HepG2 (cell line): ENCODE data around the gene OSBPL8. TPM values are rescaled to one million over a fixed set of nuclear protein-coding genes. Genes with fewer than 3 reads are reported as not detected.

ENCODE experiments used
- BRCA1 ChIP-seq: sonication (generic); formaldehyde crosslinking; IDR thresholded peaks from 2 replicates; pipeline ENCODE4 v1.4.0; 2020; ENCODE audit warnings: missing genetic modification reagents
- EED ChIP-seq: sonication (generic); formaldehyde crosslinking; IDR thresholded peaks from 2 replicates; pipeline ENCODE4 v1.5.0; 2020; ENCODE audit warnings: mild to moderate bottlenecking, missing genetic modification reagents
- FOXA3 ChIP-seq: IDR thresholded peaks from 2 replicates; pipeline ENCODE4 v1.6.1; 2016; ENCODE audit warnings: missing genetic modification reagents, missing compliant biosample characterization
- FOXP1 ChIP-seq, 2 experiments: fragments of 450-650 bp in 1 of 2; IDR thresholded peaks; 2 replicates each; pipeline ENCODE4 v1.6.1; 2017 to 2018; ENCODE audit warnings: antibody characterized with exemption in 1 of 2
- KLF16 ChIP-seq, 2 experiments: sonication (generic) in 1 of 2; formaldehyde crosslinking in 1 of 2; IDR thresholded peaks; 2 replicates each; pipeline versions ENCODE4 v1.6.1 to v1.8.0; 2016 to 2023; ENCODE audit warnings: missing genetic modification reagents in 2 of 2, missing compliant biosample characterization in 1 of 2
- NCOR1 ChIP-seq: fragments of 200-600 bp; sonication (generic); IDR thresholded peaks from 2 replicates; pipeline ENCODE4 v1.7.0; 2017; ENCODE audit warnings: antibody characterized with exemption, low read length, borderline replicate concordance
- PRDM15 ChIP-seq: sonication (generic); formaldehyde crosslinking; IDR thresholded peaks from 2 replicates; pipeline ENCODE4 v1.4.0; 2020; ENCODE audit warnings: missing genetic modification reagents
- RBM22 ChIP-seq: fragments of 200-400 bp; formaldehyde crosslinking; optimal IDR thresholded peaks from 2 replicates; pipeline ENCODE3; 2017; ENCODE audit warnings: mild to moderate bottlenecking, low read length, moderate library complexity
- SAFB2 ChIP-seq: sonication (generic); formaldehyde crosslinking; IDR thresholded peaks from 2 replicates; pipeline ENCODE4 v1.5.1; 2020; ENCODE audit warnings: missing genetic modification reagents, low read depth, mild to moderate bottlenecking, borderline replicate concordance
- SIX1 ChIP-seq: sonication (generic); formaldehyde crosslinking; IDR thresholded peaks from 2 replicates; pipeline ENCODE4 v1.4.0; 2020; ENCODE audit warnings: missing genetic modification reagents, borderline replicate concordance
- SOX13 ChIP-seq, 3 experiments: fragments of 450-650 bp in 1 of 3; sonication (generic) in 1 of 3; formaldehyde crosslinking in 1 of 3; IDR thresholded peaks in 2 of 3; conservative IDR thresholded peaks in 1 of 3; 2 replicates each; pipeline versions ENCODE4 v1.5.0 to v1.6.1; 2016 to 2020; ENCODE audit warnings: antibody characterized with exemption in 1 of 3, mild to moderate bottlenecking in 1 of 3, missing compliant biosample characterization in 1 of 3, missing genetic modification reagents in 1 of 3, moderate library complexity in 1 of 3
- SSRP1 ChIP-seq: IDR thresholded peaks from 2 replicates; pipeline ENCODE4 v1.6.1; 2016; ENCODE audit warnings: control low read depth
- TARDBP ChIP-seq: sonication (generic); formaldehyde crosslinking; IDR thresholded peaks from 2 replicates; pipeline ENCODE4 v1.8.0; 2022; ENCODE audit warnings: mild to moderate bottlenecking, missing genetic modification reagents
- YEATS4 ChIP-seq: sonication (generic); formaldehyde crosslinking; IDR thresholded peaks from 2 replicates; pipeline ENCODE4 v1.4.0; 2020; ENCODE audit warnings: missing genetic modification reagents, borderline replicate concordance
- ZBTB7B ChIP-seq: sonication (generic); formaldehyde crosslinking; IDR thresholded peaks from 2 replicates; pipeline ENCODE4 v1.4.0; 2020; ENCODE audit warnings: missing genetic modification reagents
- ZFAT ChIP-seq: sonication (generic); formaldehyde crosslinking; conservative IDR thresholded peaks from 2 replicates; pipeline ENCODE4 v1.8.1; 2023; ENCODE audit warnings: missing genetic modification reagents, inconsistent platforms
- ZFX ChIP-seq: sonication (generic); formaldehyde crosslinking; IDR thresholded peaks from 2 replicates; pipeline ENCODE4 v1.4.0; 2020; ENCODE audit warnings: mild to moderate bottlenecking, low read depth, missing genetic modification reagents, moderate library complexity
- ZNF143 ChIP-seq: sonication (generic); formaldehyde crosslinking; IDR thresholded peaks from 2 replicates; pipeline ENCODE4 v1.4.0; 2020; ENCODE audit warnings: missing genetic modification reagents
- ZNF24 ChIP-seq: fragments of 450-650 bp; IDR thresholded peaks from 2 replicates; pipeline ENCODE4 v1.6.1; 2017; ENCODE audit warnings: antibody characterized with exemption, mild to moderate bottlenecking
- ZNF670 ChIP-seq: sonication (generic); formaldehyde crosslinking; IDR thresholded peaks from 2 replicates; pipeline ENCODE4 v1.8.0; 2022; ENCODE audit warnings: mild to moderate bottlenecking, missing genetic modification reagents, borderline replicate concordance
- ZNF678 ChIP-seq: sonication (generic); formaldehyde crosslinking; IDR thresholded peaks from 2 replicates; pipeline ENCODE4 v1.4.0; 2020; ENCODE audit warnings: mild to moderate bottlenecking, missing genetic modification reagents
- ZNF75D ChIP-seq: sonication (generic); formaldehyde crosslinking; IDR thresholded peaks from 2 replicates; pipeline ENCODE4 v1.8.1; 2023; ENCODE audit warnings: missing genetic modification reagents, mild to moderate bottlenecking, borderline replicate concordance
- polyA plus RNA-seq, 8 experiments: library from polyadenylated mRNA; depleted of rRNA in 3 of 8; stranded (reverse) in 7 of 8; unstranded in 1 of 8; fragments of >200 nt; fragmentation: Illumina TruSeq in 4 of 8; extraction: Trizol in 4 of 8; gene quantifications; 2 replicates each; pipeline versions ENCODE4 v1.2.1 to v1.2.3, GENCODE V29; 2011 to 2016; ENCODE audit warnings: low read depth in 4 of 8, missing spikeins in 1 of 8, mixed read lengths in 1 of 8; ENCODE audit not compliant: insufficient read depth in 1 of 8
- total RNA-seq, 5 experiments: library from RNA; depleted of rRNA; stranded (reverse); fragments of >200 nt; fragmentation: Illumina TruSeq; extraction: Trizol; gene quantifications; 2 replicates each; pipeline ENCODE4 v1.2.3, GENCODE V29; 2016; ENCODE audit warnings: low read depth in 1 of 5
- TF ChIP-seq, protein P1 (sequence below): sonication (generic); formaldehyde crosslinking; IDR thresholded peaks from 2 replicates; pipeline ENCODE4 v1.9.0; 2021; ENCODE audit warnings: missing genetic modification reagents, mild to moderate bottlenecking, borderline replicate concordance

OSBPL8 gene
- total and polyA plus RNA-seq, 2 of the 13 experiments (the other 11 are each of a cell fraction or from before 2014, with no cell fraction given), result 11.0 to 33.9 TPM

DNA sequence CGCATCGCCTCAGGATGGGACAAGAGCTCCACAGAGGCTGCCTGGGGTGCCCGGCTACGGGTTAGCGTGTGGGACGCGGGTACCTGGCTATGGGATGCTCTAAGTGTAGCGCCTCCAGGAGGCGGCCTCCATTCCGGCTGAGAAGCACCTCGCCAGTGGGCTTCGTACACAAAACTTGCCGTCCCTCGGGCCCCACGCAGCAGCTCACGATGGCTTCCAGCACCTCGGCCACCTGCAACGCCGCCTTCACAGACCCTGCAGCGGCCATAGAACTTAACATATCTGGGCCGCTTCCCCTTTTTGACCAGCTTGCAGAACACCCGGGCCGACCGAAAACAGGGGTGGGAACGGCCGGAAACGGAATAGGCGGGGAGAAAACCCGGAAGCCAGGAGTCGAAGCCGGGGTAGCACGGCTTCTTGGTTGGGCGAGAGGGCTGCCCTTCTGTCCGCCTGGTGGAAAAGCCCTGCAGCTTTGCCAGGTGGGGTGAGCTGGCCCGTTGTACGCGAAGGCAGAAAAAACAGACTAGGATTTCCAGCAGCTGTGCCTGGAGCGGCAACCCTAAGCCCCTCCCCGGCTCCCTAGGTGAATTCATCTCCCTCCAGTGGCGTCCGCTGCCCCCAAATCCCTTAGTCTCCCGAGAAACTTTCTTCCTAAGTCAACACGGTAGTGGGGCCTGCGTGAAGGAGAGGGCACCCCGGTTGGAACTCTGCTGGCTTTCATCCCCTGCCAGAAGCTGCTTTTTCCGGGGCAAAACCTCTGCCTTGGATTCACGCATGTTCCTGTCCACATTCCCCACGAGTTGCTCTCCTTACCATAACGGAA lies 211.3 kb downstream of the OSBPL8 start, which contains the start of gene BBS10 (continued):
- TF ChIP-seq, protein P1, sequence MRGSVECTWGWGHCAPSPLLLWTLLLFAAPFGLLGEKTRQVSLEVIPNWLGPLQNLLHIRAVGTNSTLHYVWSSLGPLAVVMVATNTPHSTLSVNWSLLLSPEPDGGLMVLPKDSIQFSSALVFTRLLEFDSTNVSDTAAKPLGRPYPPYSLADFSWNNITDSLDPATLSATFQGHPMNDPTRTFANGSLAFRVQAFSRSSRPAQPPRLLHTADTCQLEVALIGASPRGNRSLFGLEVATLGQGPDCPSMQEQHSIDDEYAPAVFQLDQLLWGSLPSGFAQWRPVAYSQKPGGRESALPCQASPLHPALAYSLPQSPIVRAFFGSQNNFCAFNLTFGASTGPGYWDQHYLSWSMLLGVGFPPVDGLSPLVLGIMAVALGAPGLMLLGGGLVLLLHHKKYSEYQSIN, result no peak
- TF ChIP-seq ZNF143 (CRISPR knock-in tag), result peak; percentile 53; the same call in 1 of the 2 replicates
- TF ChIP-seq TARDBP (CRISPR knock-in tag), result no peak; the same call in 1 of the 2 replicates
- TF ChIP-seq SIX1 (CRISPR knock-in tag), result no peak
- TF ChIP-seq BRCA1 (CRISPR knock-in tag), result peak; percentile 51; the same call in 1 of the 2 replicates
- TF ChIP-seq YEATS4 (CRISPR knock-in tag), result peak; percentile 87
- peak; percentile 47 for TF ChIP-seq RBM22
- TF ChIP-seq KLF16 (CRISPR knock-in tag; IDR thresholded peaks at IDR 0.05), result peak in 1 of 2 experiments; percentile 80; a peak in 2 of 4 replicates
- peak; percentile 81 for TF ChIP-seq ZFX (CRISPR knock-in tag)
- no peak for TF ChIP-seq ZBTB7B (CRISPR knock-in tag)
- TF ChIP-seq FOXP1 (IDR thresholded peaks at IDR 0.05), result no peak
- no peak for TF ChIP-seq FOXP1 (CRISPR knock-in tag; IDR thresholded peaks at IDR 0.05)
- no peak for TF ChIP-seq ZFAT (CRISPR knock-in tag)
- peak; percentile 57; the same call in 1 of the 2 replicates for TF ChIP-seq EED (CRISPR knock-in tag)
- TF ChIP-seq SSRP1, result no peak
- TF ChIP-seq NCOR1, result no peak
- TF ChIP-seq SOX13 (IDR thresholded peaks at IDR 0.05), result no peak
- TF ChIP-seq SOX13 (CRISPR knock-in tag; conservative IDR thresholded peaks at IDR 0.05 in 1 of 2, IDR thresholded peaks at IDR 0.05 in 1 of 2), result no peak
- TF ChIP-seq PRDM15, result peak; percentile 90
- no peak for TF ChIP-seq ZNF670 (CRISPR knock-in tag)
- no peak for TF ChIP-seq ZNF75D (CRISPR knock-in tag)
- no peak for TF ChIP-seq ZNF678 (CRISPR knock-in tag)
- TF ChIP-seq ZNF24, result no peak
- 0 out of 2 replicates have a peak, but pooled peaks have one; percentile 13 for TF ChIP-seq FOXA3 (CRISPR knock-in tag)
- TF ChIP-seq SAFB2 (CRISPR knock-in tag), result peak; percentile 62; the same call in 1 of the 2 replicates
